DND-41 (cell line): ENCODE measurements around the gene CRY2.

Source experiments
- ATAC-seq: fragments of 200-7000 bp; cut with Tn5 transposase; 3 replicates; pipeline ENCODE4 v1.9.1; 2021; ENCODE audit warnings: low read depth; ENCODE audit not compliant: insufficient read depth
- DNase-seq: peaks from one replicate; pipeline ENCODE4 v3.0.0-alpha.2; 2020
- H2AFZ ChIP-seq: 2 replicates; pipeline ENCODE4 v1.6.0; 2012; ENCODE audit warnings: low read depth, low read length
- H3K27ac ChIP-seq: 2 replicates; pipeline ENCODE4 v1.5.1; 2012; ENCODE audit warnings: low read length, inconsistent platforms
- H3K27me3 ChIP-seq: fragments of 200-600 bp; sonication (generic); 2 replicates; pipeline ENCODE4 v1.6.0; 2012; ENCODE audit warnings: low read length, mild to moderate bottlenecking, inconsistent platforms; ENCODE audit not compliant: insufficient read depth, poor library complexity
- H3K36me3 ChIP-seq: 2 replicates; pipeline ENCODE4 v1.5.1; 2012; ENCODE audit warnings: low read length, inconsistent platforms; ENCODE audit not compliant: insufficient read depth
- H3K4me1 ChIP-seq: 2 replicates; pipeline ENCODE4 v1.5.1; 2012; ENCODE audit warnings: mild to moderate bottlenecking, low read length; ENCODE audit not compliant: insufficient read depth
- H3K4me2 ChIP-seq: 2 replicates; pipeline ENCODE4 v1.6.0; 2012; ENCODE audit warnings: mild to moderate bottlenecking, moderate library complexity, low read length, inconsistent platforms; ENCODE audit not compliant: insufficient read depth
- H3K4me3 ChIP-seq, 2 experiments: fragments of 200-600 bp in 1 of 2; shearing (Covaris generic) in 1 of 2; 2 replicates each; pipeline ENCODE4 v1.5.1; 2012 to 2016; ENCODE audit warnings: inconsistent platforms in 2 of 2, low read length in 2 of 2, mild to moderate bottlenecking in 2 of 2, low read depth in 1 of 2, moderate library complexity in 1 of 2
- H3K79me2 ChIP-seq: 2 replicates; pipeline ENCODE4 v1.6.0; 2012; ENCODE audit warnings: low read length, inconsistent platforms; ENCODE audit not compliant: insufficient read depth
- H3K9ac ChIP-seq: 2 replicates; pipeline ENCODE4 v1.6.0; 2012; ENCODE audit warnings: low read depth, mild to moderate bottlenecking, inconsistent platforms, low read length, moderate library complexity
- H3K9me3 ChIP-seq: 2 replicates; pipeline ENCODE4 v1.5.1; 2012; ENCODE audit warnings: low read length, moderate library complexity, mild to moderate bottlenecking, inconsistent platforms; ENCODE audit not compliant: insufficient read depth, severe bottlenecking
- H4K20me1 ChIP-seq: 2 replicates; pipeline ENCODE4 v1.6.0; 2012; ENCODE audit warnings: low read length; ENCODE audit not compliant: insufficient read depth
- CTCF ChIP-seq: IDR thresholded peaks from 2 replicates; pipeline ENCODE4 v1.5.1; 2012; ENCODE audit warnings: borderline replicate concordance, low read length, moderate library complexity, mild to moderate bottlenecking; ENCODE audit not compliant: poor library complexity, severe bottlenecking; ENCODE audit errors: extremely low read depth
- EZH2 ChIP-seq: IDR thresholded peaks from 3 replicates; pipeline ENCODE4 v1.6.1; 2012; ENCODE audit warnings: borderline replicate concordance, low read depth, mild to moderate bottlenecking, moderate library complexity, low read length, inconsistent platforms; ENCODE audit not compliant: severe bottlenecking

Gene CRY2

GRCh38 chr11:45852018-45852711, 4.9 kb downstream of the CRY2 start:
- H2AFZ ChIP-seq, result no peak overlapping the region
- H3K9ac ChIP-seq, result no peak overlapping the region
- H3K36me3 ChIP-seq, result peaks cover 13% of the 10 kb centered on the region
- H3K27me3 ChIP-seq, result no peaks in the 10 kb centered on the region
- TF ChIP-seq CTCF, result no peak
- no peak for TF ChIP-seq EZH2
- H3K9me3 ChIP-seq, result no peaks in the 10 kb centered on the region
- H3K4me1 ChIP-seq, result peaks cover 16% of the 10 kb centered on the region
- ATAC-seq, result no peak
- H3K4me2 ChIP-seq, result no peak overlapping the region
- H3K4me3 ChIP-seq, result no peak overlapping the region
- peaks cover 31% of the 10 kb centered on the region for H4K20me1 ChIP-seq
- peaks cover 62% of the 10 kb centered on the region for H3K79me2 ChIP-seq
- DNase-seq, result no peak
- no peak overlapping the region for H3K27ac ChIP-seq

GRCh38 chr11:45852712-45853101, 5.4 kb downstream of the CRY2 start:
- no peak overlapping the region for H2AFZ ChIP-seq
- peaks cover 30% of the 10 kb centered on the region for H4K20me1 ChIP-seq
- H3K36me3 ChIP-seq, result peaks cover 17% of the 10 kb centered on the region
- no peak overlapping the region for H3K4me3 ChIP-seq
- H3K4me2 ChIP-seq, result no peak overlapping the region
- H3K27ac ChIP-seq, result no peak overlapping the region
- no peak for TF ChIP-seq CTCF
- TF ChIP-seq EZH2, result no peak
- H3K79me2 ChIP-seq, result peaks cover 58% of the 10 kb centered on the region
- H3K27me3 ChIP-seq, result no peaks in the 10 kb centered on the region
- DNase-seq (no peak), ATAC-seq (no peak)
- no peaks in the 10 kb centered on the region for H3K9me3 ChIP-seq
- H3K4me1 ChIP-seq, result peaks cover 16% of the 10 kb centered on the region
- no peak overlapping the region for H3K9ac ChIP-seq

GRCh38 chr11:45853332-45854219, 6.3 kb downstream of the CRY2 start:
- no peak overlapping the region for H2AFZ ChIP-seq
- ATAC-seq (no peak), DNase-seq (no peak)
- no peaks in the 10 kb centered on the region for H3K27me3 ChIP-seq
- no peak for TF ChIP-seq EZH2
- TF ChIP-seq CTCF, result no peak
- peaks cover 8% of the 10 kb centered on the region for H3K4me1 ChIP-seq
- H3K36me3 ChIP-seq, result peaks cover 24% of the 10 kb centered on the region
- H3K4me2 ChIP-seq, result no peak overlapping the region
- no peak overlapping the region for H3K9ac ChIP-seq
- H3K4me3 ChIP-seq, result no peak overlapping the region
- H3K79me2 ChIP-seq, result peaks cover 49% of the 10 kb centered on the region
- no peak overlapping the region for H3K27ac ChIP-seq
- no peaks in the 10 kb centered on the region for H3K9me3 ChIP-seq
- H4K20me1 ChIP-seq, result peaks cover 22% of the 10 kb centered on the region; the same call in 1 of the 2 replicates
